Neural cell (in vitro differentiated cells): ENCODE measurements around the gene ADGRE2. TPM values are rescaled to one million over a fixed set of nuclear protein-coding genes. Genes with fewer than 3 reads are reported as not detected.
"Not testable (repeated sequence)": the region's sequence is repeated elsewhere in the genome, so short reads cannot be mapped to it uniquely, and the experiment has no call there.

ENCODE experiments used
- H2AFZ ChIP-seq: fragments of 200-600, 300-800 bp; sonication (generic), shearing (Covaris generic); 2 replicates; pipeline ENCODE4 v1.6.0; 2014; ENCODE audit warnings: low read depth, mild to moderate bottlenecking, antibody characterized with exemption, low read length, moderate library complexity
- H3F3A ChIP-seq: fragments of 200-600 bp; shearing (Covaris generic); 2 replicates; pipeline ENCODE4 v1.6.1; 2016; ENCODE audit warnings: mild to moderate bottlenecking, moderate library complexity, mixed read lengths, antibody characterized with exemption, low read length; ENCODE audit not compliant: insufficient read depth, poor library complexity, severe bottlenecking
- H3K27ac ChIP-seq: fragments of 200-600, 300-800 bp; sonication (generic), shearing (Covaris generic); 2 replicates; pipeline ENCODE4 v1.5.1; 2014; ENCODE audit warnings: mild to moderate bottlenecking, low read length, moderate library complexity
- H3K27me3 ChIP-seq: fragments of 300-800, 200-600 bp; sonication (generic), shearing (Covaris generic); 2 replicates; pipeline ENCODE4 v1.6.0; 2014; ENCODE audit warnings: mild to moderate bottlenecking, low read depth, low read length, moderate library complexity; ENCODE audit not compliant: insufficient read depth
- H3K36me3 ChIP-seq: fragments of 300-800, 200-600 bp; sonication (generic), shearing (Covaris generic); 2 replicates; pipeline ENCODE4 v1.5.1; 2014; ENCODE audit warnings: mild to moderate bottlenecking, antibody characterized with exemption, low read length, moderate library complexity; ENCODE audit not compliant: insufficient read depth
- H3K4me2 ChIP-seq: fragments of 300-800, 200-600 bp; sonication (generic), shearing (Covaris generic); 2 replicates; pipeline ENCODE4 v1.6.0; 2014; ENCODE audit warnings: mild to moderate bottlenecking, low read length
- H3K4me3 ChIP-seq: fragments of 300-800, 200-600 bp; sonication (generic), shearing (Covaris generic); 2 replicates; pipeline ENCODE4 v1.5.1; 2014; ENCODE audit warnings: mild to moderate bottlenecking, low read length, moderate library complexity
- H3K79me2 ChIP-seq: fragments of 200-600 bp; shearing (Covaris generic); replicated peaks from 2 replicates; pipeline ENCODE4 v1.6.0; 2014; ENCODE audit warnings: mild to moderate bottlenecking, low read length, moderate library complexity; ENCODE audit not compliant: insufficient read depth
- H3K9ac ChIP-seq: fragments of 300-800, 200-600 bp; sonication (generic), shearing (Covaris generic); 2 replicates; pipeline ENCODE4 v1.6.1; 2016; ENCODE audit warnings: mild to moderate bottlenecking, low read length, mixed read lengths
- H3K9me2 ChIP-seq: fragments of 200-600 bp; shearing (Covaris generic); 2 replicates; pipeline ENCODE4 v1.6.1; 2016; ENCODE audit warnings: mild to moderate bottlenecking, low read length, mixed read lengths; ENCODE audit not compliant: insufficient read depth
- H3K9me3 ChIP-seq: fragments of 200-600, 300-800 bp; sonication (generic), shearing (Covaris generic); 2 replicates; pipeline ENCODE4 v1.6.1; 2016; ENCODE audit warnings: mild to moderate bottlenecking, mixed run types, low read length, moderate library complexity, mixed read lengths
- H4K20me1 ChIP-seq: fragments of 200-600 bp; shearing (Covaris generic); 2 replicates; pipeline ENCODE4 v1.6.1; 2016; ENCODE audit warnings: mild to moderate bottlenecking, mixed run types; ENCODE audit not compliant: insufficient read depth
- EP300 ChIP-seq: fragments of 450-650 bp; conservative IDR thresholded peaks from 2 replicates; pipeline ENCODE4 v1.6.1; 2014; ENCODE audit warnings: antibody characterized with exemption, mild to moderate bottlenecking, moderate library complexity; ENCODE audit not compliant: poor library complexity, severe bottlenecking
- MXI1 ChIP-seq: fragments of 450-650 bp; conservative IDR thresholded peaks from 2 replicates; pipeline ENCODE4 v1.6.1; 2014; ENCODE audit warnings: antibody characterized with exemption, mild to moderate bottlenecking; ENCODE audit not compliant: poor library complexity, severe bottlenecking
- POLR2AphosphoS5 ChIP-seq: IDR thresholded peaks from 2 replicates; pipeline ENCODE4 v1.6.1; 2012
- RAD21 ChIP-seq: fragments of 450-650 bp; conservative IDR thresholded peaks from 2 replicates; pipeline ENCODE4 v1.6.1; 2014; ENCODE audit warnings: antibody characterized with exemption, mild to moderate bottlenecking, moderate library complexity
- TAF1 ChIP-seq: IDR thresholded peaks from 2 replicates; pipeline ENCODE4 v1.6.1; 2012; ENCODE audit warnings: low read depth
- polyA plus RNA-seq: library from polyadenylated mRNA; depleted of rRNA; stranded (reverse); fragments of >200 nt; gene quantifications from 2 replicates; pipeline ENCODE4 v1.2.3, GENCODE V29; 2014
- TF ChIP-seq, protein P1 (sequence below): fragments of 450-650 bp; IDR thresholded peaks from 2 replicates; pipeline ENCODE4 v1.5.1; 2014; ENCODE audit warnings: antibody characterized with exemption, mild to moderate bottlenecking, moderate library complexity; ENCODE audit not compliant: poor library complexity, severe bottlenecking

Gene ADGRE2
- polyA plus RNA-seq, 1 donor from 2014 or later = not detected

DNA sequence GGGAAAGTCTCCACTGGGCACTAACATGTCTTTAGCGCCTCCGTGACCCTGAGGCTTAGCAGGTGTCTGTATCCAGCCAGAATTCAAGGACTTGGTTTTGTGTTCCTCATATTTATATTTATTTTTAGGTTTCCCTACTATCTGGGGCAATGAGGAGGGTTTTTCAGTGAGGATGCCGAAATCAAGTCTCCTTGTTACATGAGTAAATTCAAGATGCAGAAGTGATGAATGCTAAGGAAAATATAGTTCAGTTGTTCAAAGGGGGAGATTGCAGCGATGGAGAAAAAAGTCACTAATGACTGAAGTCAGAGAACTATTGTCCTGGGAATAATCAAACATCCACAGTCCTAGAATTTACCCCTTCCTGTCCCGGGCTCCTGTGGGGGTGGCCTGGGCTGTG lies 791 bp upstream of the ADGRE2 start:
- TF ChIP-seq POLR2AphosphoS5 (no peak), MXI1 (no peak), EP300 (no peak), RAD21 (no peak)
- TF ChIP-seq, protein P1, sequence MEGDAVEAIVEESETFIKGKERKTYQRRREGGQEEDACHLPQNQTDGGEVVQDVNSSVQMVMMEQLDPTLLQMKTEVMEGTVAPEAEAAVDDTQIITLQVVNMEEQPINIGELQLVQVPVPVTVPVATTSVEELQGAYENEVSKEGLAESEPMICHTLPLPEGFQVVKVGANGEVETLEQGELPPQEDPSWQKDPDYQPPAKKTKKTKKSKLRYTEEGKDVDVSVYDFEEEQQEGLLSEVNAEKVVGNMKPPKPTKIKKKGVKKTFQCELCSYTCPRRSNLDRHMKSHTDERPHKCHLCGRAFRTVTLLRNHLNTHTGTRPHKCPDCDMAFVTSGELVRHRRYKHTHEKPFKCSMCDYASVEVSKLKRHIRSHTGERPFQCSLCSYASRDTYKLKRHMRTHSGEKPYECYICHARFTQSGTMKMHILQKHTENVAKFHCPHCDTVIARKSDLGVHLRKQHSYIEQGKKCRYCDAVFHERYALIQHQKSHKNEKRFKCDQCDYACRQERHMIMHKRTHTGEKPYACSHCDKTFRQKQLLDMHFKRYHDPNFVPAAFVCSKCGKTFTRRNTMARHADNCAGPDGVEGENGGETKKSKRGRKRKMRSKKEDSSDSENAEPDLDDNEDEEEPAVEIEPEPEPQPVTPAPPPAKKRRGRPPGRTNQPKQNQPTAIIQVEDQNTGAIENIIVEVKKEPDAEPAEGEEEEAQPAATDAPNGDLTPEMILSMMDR = no peak
- Histone ChIP-seq H3K9ac (no peak overlapping the region), H2AFZ (no peak overlapping the region), H3K36me3 (no peaks in the 10 kb centered on the region), H3F3A (no peaks in the 10 kb centered on the region), H3K4me3 (no peak overlapping the region), H3K27ac (no peak overlapping the region), H3K4me2 (no peak overlapping the region), H3K27me3 (peaks cover 14% of the 10 kb centered on the region), H4K20me1 (no peaks in the 10 kb centered on the region), H3K9me3 (no peaks in the 10 kb centered on the region), H3K9me2 (no peaks in the 10 kb centered on the region), H3K79me2 (no peaks in the 10 kb centered on the region)

DNA sequence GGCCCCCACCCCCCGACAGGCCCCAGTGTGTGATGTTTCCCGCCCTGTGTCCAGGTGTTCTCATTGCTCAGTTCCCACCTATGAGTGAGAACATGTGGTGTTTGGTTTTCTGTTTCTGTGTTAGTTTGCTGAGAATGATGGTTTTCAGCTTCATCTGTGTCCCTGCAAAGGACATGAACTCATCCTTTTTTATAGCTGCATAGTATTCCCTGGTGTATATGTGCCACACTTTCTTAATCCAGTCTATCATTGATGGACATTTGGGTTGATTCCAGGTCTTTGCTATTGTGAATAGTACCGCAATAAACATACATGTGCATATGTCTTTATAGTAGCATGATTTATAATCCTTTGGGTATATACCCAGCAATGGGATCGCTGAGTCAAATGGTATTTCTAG lies 715 bp downstream of the ADGRE2 start:
- not testable (repeated sequence) for H3K79me2 ChIP-seq, H3K27ac ChIP-seq, H4K20me1 ChIP-seq, H3K9me3 ChIP-seq, H3K9me2 ChIP-seq, H3K36me3 ChIP-seq, H2AFZ ChIP-seq, H3F3A ChIP-seq, H3K4me2 ChIP-seq, H3K9ac ChIP-seq, H3K4me3 ChIP-seq
- H3K27me3 ChIP-seq = peaks cover 14% of the 10 kb centered on the region

DNA sequence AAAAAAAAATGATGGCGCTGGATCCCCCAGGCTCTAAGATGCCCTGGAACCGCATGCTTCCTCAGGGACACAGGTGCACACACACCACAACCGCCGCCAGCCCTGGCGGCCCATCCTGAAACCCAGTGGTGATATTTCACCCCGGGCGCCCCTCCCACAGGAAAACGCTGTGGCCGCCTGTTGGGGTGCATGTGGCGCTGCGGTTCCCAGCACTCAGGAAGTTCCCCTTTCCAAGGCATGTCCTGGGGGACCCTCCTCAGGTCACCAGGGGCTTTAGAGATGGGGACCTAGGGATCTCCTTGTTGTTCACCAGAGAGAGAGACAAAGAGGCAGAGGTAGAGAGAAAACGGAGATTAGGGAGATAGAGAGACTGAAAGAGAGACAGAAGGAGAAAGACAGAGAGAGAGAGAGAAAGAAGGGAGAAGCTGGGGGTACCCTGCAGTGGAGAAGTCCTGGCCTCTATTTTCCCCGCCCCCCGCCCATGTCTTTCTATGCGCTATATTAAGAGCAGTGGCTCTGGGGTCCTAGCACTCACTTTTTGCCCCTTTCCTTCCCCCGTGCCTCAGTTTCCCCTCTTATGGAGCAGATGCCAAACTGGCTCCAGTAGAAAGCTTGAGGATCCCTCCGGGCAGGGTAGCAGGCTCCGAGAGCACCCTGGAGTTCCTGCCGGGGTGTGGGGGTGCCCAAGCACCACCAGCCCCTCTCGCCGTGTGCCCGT lies 2.3 kb downstream of the ADGRE2 start:
- Histone ChIP-seq H3K27ac (no peak overlapping the region), H3K9me2 (no peaks in the 10 kb centered on the region), H3K9me3 (no peaks in the 10 kb centered on the region), H4K20me1 (no peaks in the 10 kb centered on the region), H3F3A (no peaks in the 10 kb centered on the region), H3K27me3 (peaks cover 14% of the 10 kb centered on the region), H2AFZ (no peak overlapping the region), H3K36me3 (no peaks in the 10 kb centered on the region), H3K4me3 (no peak overlapping the region), H3K9ac (no peak overlapping the region), H3K4me2 (no peak overlapping the region), H3K79me2 (no peaks in the 10 kb centered on the region)
- no peak for TF ChIP-seq RAD21
- TF ChIP-seq TAF1 = no peak

DNA sequence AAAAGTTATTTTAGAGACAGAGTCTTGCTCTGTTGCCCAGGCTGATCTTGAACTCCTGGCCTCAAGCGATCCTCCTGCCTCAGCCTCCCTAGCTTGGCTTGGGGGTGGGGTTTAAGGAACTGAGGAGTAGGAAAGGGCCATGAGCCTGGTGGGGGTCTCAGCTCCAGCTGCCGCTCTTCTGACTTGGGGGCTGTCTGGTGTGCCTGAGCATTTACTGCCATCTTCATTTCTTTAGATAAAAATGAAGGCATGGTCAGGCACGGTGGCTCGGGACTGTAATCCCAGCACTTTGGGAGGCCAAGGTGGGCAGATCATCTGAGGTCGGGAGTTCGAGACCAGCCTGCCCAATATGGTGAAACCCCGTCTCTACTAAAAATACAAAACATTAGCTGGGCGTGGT lies 3.0 kb downstream of the ADGRE2 start:
- not testable (repeated sequence) for H4K20me1 ChIP-seq, H3K36me3 ChIP-seq, H2AFZ ChIP-seq, H3K9me2 ChIP-seq, H3K4me3 ChIP-seq, H3K4me2 ChIP-seq, H3K27ac ChIP-seq, H3K9me3 ChIP-seq, H3K79me2 ChIP-seq, H3F3A ChIP-seq, H3K9ac ChIP-seq
- peaks cover 14% of the 10 kb centered on the region for H3K27me3 ChIP-seq
